HT-29 (cell line): ENCODE data around the gene GADD45G. TPM values are rescaled to one million over a fixed set of nuclear protein-coding genes. Genes with fewer than 3 reads are reported as not detected.

Source experiments
- DNase-seq: peaks from one replicate; pipeline ENCODE4 v3.0.0-alpha.2; 2015; ENCODE audit warnings: low spot score
- total RNA-seq: library from RNA; depleted of rRNA; stranded (reverse); fragments of >200 nt; shearing (Covaris generic); gene quantifications from 2 replicates; pipeline ENCODE4 v1.2.3, GENCODE V29; 2014

GADD45G gene
- total RNA-seq, 1 experiment from 2014 or later: 5.2 TPM

DNA sequence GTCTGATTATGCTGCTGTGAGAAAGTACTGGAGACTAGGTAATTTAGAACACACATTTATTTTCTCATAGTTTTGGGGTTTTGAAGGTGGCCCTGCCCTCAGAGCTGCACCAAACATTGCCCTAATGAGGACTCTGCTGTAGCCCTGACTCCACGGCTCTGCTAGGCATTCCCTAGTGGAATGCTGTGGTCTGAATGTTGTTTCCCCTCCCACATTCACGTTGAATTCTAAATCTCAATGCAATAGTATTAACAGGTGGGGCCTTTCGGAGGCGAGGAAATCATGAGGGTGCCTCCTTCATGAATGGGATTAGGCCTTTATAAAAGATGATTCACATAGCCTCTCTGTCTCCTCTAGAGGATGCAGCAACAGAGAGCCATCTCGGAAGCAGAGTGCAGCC is 25.7 kb downstream of the GADD45G start:
- no peak for DNase-seq

DNA sequence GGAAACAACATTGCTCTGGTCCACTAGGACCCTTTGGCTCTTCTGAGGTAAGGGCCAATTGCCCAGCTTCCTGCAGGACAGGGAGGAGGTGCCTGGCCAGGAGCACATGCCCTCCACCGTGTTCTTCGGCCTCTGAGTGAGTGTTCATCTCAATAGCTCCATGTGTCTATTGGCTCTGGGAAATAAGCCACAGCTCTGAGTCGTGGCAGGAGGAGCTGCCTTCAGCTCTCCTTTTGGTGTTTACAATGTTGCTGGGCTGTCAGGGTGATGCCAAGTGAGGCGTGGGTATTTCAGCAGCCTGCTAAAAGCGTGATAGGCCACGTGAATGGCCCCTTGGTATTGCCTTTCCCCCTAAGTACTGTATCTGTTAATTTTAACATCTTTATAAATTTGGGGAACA is 26.6 kb downstream of the GADD45G start:
- DNase-seq: no peak

DNA sequence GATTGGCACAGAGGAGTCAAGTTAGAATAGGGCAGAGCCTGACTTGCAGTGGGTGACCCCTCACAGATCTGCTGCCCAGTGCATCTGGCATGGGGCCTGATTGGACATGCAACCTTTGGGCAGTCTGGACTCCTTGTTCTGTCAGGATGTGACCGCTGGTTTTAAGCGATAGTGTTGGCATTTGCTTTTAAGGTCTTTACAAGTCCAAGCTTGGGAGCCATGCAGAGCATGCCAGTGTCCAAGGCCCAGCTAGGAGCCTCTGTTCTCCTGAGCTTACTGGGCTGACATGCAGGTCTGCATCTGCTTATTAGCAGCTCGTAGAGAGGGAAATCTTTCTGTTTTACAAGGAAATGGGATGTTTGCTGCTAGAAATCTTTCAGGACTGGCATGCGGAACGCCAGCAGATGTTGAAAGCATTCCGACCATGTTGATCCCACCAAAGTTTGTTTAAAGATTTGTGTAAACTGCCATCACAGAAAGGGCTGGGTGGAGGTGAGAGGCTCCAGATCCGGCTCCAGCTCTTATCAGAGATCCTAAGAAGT is 27.5 kb downstream of the GADD45G start:
- no peak for DNase-seq

DNA sequence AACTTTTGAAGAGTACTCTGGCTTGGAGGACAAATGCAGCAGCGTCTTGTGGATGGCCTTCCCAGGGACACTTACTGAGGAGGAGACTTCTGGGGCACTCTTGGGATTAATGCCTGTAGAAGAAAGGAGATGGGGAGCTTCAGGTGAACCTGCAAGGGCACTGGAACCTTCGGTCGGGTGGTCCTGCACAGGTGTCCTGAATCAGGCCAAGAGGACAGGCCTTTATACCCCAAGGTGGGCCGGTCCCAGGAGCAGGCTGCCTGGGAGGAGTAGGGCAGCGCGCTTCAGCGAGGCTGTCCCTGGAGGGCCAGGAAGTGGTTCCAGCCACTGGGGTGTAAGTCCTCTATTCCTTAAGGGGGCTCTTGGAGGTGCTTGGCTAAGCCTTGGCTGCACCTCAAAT is 27.9 kb downstream of the GADD45G start:
- no peak for DNase-seq

DNA sequence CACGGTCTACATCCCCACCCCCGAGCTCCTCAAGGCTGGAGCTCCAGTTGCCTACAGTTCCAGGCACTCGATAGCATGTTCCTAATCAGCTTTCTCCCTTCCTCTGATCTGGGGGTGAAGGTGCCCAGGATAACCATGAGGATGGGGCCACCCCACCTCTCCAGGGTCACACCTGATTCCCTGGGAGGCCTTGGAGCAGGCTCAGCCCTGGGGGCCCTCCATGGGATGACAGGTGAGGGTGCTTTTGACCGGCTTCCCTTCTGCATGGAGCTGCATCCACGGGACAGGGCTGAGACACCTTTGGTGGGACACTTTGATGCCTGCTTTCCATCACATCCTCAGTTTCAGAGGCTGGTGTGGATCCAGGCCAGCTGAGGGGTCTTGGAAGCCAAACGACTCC is 28.6 kb downstream of the GADD45G start:
- no peak for DNase-seq

DNA sequence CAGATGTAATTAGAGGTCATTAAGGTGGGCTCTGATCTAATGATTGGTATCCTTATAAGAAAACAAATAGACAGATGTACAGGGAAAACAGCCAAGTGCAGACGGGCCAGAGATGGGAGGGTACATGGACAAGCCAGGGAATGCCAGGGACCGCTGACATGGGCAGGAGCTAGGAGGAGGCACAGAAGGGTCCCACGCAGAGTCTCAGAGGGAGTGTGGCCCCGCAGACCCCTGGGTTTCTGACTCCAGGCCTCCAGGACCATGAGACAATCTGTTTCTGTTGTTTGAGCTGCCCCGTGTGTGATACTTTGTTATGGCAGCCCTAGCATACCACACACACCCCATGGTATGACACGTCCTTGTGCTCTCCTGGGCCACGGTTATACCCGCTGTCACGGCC is 29.1 kb downstream of the GADD45G start:
- no peak for DNase-seq

DNA sequence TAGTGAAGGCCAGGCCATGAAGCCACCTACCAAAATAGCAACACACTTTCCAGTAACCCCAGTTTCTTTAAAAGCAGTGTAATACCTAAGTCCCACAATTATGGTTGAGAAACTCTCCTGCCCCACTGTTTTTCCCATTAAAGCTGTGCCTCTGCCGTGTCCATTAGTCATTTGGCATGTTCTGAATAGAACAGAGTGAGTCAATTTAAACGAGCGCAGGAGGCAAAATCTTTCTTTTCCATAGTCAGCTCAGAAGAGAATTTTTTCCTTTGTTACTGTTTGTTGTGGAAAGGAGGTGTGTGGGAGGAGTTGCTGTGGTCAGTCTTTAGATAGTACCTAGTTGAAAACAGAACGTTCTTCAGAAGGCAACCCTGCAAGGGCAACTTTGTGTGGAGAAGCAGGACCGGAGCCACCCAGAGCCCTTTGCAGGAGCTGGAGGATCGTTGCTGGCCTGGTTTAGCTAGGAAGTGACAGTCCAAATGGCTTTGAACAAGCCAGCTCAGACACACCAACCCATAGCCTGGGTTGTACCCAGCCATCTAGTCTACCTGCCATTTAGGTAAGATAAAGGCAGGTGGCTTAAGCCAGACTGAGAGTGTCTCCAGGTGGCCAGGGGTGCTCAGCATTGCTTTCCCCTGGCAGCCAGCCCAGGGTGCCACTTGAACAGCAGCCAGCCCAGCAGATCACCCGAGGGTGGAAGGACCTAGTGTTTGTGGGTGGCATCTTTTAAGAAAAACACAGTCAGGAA is 30.4 kb downstream of the GADD45G start:
- DNase-seq: no peak

DNA sequence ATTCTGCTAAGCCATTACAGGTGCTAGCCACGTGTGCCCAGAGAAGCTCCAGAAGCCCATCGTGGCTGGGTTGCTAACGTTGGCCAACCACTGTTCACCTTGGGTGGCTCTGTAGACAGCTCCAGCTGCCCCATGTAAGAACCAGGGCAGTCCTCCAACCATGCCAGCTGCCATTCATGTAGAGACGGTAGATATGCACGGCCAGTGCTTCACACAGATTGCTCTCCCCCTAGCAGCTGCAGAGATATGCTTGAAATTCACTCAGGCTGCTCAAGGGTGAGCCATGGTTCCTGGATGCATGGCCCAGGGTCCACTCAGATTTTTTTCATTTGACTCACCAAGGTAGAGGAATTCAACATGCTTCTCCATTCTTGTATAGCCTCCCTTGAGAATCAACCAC is 31.0 kb downstream of the GADD45G start:
- no peak for DNase-seq

DNA sequence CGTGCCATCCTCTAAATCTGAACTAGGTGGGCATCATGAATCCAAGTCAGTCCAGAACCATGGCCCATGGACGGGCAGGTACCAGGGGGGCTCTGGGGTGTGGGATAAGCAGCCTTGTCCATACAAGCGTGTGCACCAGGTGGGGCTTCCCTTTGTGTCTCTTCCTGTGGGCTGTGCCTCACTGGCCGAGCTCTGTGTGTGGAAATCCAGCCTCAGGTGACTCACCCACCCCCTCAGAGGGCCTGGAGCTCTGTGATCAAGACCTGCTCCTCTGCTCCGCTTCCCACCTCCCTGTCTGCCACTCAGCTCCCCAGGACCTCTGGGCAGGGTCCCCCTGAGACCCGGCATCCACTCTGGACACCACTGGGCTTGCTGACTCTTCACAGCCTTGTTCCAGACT is 33.0 kb downstream of the GADD45G start:
- DNase-seq: no peak

DNA sequence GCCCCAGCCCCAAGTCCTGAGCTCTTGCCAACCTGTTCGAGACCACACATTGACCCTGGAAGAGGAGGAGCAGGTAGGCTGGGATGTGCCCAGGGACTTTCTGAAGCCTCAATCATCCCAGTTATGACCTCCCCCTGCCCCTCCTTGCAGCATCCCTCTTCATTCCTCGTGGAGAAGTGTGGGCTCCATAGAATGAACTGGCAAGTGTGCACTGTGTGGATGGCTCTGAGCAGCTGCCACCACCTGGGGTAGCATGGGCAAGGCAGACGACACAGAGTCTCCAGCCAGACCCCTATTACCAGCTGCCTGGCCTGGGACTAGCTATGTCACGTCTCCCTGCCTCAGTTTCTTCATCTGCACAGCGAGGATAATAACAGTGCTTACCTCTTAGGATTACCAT is 33.5 kb downstream of the GADD45G start:
- no peak for DNase-seq

DNA sequence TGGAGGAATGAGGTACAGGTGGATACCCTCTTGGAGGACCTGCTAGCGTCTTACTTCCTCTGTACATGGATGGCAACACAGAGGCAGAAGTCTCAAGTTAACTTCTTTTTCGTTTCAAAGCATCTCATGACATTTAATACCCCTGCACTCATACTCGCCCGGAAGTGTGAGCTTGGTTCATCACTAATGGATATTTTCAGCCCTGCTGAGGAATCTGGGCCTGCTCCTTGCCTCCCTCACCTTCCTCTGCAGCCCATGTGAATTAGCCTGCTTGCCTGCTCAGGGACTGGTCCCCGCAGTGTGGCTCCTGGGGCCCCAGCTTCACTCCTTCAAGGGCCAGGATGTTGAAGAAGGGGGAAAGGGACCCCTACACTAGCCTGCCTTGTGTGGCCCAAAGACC is 34.1 kb downstream of the GADD45G start:
- no peak for DNase-seq

DNA sequence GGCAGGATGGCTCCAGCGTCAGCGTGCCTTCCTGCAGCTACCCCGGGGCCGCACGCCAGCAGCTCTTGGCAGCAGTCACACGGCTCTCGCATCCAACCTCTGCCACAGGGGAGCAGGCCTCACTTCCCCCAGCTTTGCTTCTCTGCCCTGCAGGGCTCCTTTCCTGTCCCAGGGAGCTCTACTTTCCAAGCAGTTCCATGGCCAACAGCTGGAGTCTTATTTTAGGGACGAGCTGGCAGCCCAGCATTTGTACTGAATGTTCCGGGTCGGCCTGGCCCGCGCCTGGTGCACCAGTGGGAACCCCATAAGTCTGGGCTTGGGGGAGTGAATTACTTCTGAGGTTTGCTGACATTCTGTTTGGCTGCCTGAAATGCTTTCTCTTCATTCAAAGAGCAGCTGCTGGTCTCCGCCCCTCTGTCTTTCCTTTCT is 34.6 kb downstream of the GADD45G start:
- no peak for DNase-seq

DNA sequence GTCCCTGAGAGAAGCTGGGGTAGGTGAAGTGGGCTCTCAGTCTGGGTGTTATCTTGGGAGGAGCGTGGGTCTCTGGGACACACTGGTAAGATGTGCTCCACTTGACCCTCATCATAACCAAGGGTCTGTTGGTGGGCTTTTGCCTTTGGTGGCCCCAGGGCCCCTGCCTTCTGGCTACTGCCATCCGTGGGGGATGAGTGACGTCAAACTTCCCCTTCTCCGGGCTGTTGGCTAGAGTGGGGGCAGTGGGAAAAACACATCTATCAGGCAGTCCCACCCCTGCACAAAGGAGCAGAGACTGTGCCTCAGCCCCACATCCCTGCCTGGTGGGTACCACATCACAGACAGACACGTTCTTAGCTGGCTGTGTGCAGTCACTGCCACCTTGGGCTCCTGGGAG is 35.1 kb downstream of the GADD45G start:
- no peak for DNase-seq

DNA sequence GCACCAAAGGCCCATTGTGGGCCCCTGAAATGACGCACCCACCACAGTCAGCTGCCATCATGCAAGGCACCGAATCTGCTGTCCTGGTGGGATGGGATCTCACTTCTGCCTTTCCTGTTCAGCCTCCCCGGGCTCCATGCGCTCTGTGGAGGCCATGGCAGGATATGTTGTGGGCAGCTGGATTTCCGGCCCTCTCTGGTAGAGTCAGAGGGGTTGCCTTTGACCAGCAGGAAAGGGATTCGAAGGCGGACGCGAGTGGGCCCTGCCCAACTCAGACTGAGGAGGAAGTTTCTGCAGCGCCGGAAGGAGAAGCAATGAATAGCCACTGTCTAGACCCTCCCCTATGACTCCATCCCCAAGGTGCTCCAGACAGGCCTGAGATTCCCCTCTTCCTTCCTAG is 35.5 kb downstream of the GADD45G start:
- no peak for DNase-seq

DNA sequence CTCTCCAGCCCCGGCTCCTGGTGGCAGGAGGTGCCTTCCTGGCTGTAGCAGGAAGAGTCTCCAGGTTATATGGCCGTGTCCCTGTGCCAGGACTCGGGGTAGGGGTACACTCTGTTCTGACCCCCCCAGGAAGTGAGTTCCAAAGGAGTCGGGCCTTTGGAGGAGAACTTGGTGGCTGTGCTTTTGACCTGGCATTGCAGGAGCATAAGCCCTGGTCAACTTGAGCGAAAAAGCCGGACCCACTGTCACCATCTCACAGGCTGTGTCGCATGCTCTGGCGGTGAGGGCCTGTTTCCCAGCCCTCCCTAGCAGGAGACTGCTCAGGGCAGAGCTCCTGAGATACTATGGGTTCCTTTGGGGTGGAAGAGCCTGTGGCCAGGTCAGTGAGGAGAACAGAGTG is 36.0 kb downstream of the GADD45G start:
- no peak for DNase-seq

DNA sequence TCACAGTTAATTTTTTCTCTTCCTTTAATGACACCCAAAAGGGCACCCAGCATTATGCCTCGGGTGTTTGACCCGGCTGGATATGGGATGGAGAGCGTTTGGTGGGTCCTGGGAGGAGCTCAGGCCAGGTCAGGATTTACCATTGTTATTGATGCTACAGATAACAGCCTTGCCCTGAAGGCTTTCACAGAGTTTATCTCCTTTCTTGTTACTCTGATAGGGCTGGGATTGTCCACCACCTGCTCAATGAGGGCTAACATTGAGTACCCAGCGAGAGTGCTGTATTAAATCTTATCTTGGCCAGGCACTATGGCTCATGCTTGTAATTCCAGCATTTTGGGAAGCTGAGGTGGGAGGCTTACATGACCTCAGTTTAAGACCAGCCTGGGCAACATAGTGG is 37.2 kb downstream of the GADD45G start:
- no peak for DNase-seq

DNA sequence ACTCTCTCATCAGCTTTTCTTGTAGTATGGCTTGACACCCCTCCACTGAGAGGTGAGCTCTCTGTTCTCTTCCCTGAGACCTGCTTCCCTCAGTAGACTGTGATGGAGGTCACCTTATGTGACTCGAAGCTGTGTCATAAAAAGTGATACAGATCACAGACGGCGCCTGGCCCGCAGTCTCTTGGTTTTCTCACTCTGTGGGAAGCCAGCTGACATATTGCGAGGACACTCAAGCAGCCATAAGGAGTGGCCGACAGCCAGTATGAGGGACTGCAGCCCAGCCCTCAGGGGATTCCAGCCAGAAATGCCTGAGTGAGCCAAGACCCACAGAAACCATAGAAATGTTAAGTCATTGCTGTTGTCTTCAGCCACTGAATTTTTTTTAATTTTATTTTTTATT is 38.0 kb downstream of the GADD45G start:
- DNase-seq: no peak

DNA sequence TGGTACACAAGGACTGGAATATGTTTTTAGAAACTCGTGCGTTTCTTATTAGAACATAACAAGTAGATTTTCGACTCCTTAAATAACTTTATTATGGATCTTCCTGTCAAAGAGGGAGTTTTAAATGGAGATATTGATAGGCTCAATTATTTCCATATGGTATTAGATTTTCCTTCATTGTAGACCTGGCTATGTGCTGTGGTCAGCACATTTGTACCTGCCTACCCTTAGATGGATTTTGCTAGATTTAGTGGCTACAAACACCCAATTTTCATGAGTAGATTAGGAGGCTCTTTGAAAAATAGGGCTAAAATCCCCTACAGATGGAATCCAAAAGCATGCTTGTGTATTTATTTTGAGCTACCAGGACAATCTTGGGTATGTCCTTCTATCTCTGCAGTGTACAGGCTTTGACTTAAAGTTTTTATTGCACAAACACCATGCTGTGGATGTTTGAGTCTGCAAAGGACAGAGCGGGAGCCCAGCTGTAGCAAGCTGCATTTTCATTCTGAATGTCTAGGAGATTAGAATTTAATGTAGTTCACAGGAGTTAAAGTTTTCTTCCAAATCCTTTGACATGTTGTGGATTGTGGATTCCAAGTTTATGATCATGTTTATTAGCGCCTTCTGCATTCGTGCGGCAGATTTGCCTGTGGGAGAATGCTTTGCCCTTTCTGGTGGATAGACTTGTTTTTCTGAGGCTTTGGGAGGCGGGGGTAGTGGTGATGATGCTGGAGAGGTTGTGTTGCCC is 41.6 kb downstream of the GADD45G start:
- DNase-seq: no peak

DNA sequence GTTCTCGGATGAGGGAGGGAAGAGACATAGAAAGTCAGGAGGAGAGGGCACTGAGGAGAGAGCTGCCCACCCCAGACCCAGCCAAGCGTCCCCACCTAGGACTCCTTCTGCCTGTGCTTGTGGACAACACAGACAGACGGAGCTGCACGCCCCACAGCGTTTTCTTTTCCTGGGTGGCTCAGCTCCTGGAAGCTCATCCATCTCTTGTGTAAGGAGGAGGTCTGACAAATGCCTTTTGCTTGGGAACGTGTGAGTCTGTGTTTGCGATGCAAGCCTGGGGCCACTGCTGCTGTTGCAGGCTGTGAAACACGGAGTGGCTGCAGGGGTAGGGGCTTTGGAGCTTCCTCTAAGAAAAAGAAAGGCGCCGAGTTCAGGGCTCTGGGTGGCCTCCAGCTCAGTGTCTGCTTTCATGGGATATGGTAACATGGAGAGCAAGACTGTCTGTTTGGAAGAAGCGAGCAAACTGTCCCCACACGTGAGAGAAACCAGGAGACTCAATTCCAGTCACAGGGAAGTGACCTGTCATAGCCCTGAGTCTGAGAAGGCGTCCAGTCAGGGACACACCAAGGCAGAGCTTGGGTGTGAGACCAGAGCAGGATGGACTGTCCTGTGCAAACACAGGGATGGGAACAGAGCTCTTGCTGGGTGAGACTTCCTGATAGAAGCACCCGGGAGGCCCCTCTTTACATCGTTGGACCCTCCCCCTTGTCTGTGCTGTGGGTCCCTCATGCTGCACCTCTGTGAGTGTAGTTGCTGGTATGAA is 42.7 kb downstream of the GADD45G start:
- no peak for DNase-seq

DNA sequence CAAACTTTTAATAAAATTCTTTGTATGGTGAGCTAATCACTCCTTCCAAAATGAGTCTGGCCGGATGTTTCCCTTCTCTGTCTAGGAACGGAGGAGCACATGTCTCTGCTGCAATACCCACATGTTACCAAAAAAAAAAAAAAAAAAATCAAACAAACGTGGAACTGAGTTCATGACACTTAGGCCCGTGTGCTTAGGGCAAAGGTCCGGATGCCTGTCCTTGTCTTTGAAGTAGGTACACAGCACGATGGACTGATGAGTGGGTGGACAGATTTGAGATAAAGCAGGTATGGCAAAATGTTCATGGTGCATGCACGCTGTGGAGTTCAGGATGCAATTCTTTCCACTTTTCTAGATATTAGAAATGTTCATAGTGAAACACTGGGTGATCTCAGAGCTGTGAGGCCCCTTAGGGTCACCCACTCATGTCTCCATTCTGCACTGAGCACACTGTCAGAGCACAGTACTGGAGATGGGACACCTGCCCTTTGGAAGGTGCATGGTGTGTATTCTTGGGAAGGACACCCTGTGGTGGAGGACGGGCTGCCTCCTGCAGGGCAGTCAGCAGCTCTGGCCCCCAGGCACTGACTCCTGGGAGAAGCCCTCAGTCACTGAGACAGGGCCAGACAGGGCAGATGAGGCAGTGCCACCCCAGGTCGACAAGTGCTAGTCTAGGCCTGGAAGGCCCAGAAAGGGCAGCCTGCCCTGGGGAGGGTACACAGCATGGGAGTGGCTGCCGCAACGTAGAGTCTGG is 43.6 kb downstream of the GADD45G start:
- DNase-seq: no peak

DNA sequence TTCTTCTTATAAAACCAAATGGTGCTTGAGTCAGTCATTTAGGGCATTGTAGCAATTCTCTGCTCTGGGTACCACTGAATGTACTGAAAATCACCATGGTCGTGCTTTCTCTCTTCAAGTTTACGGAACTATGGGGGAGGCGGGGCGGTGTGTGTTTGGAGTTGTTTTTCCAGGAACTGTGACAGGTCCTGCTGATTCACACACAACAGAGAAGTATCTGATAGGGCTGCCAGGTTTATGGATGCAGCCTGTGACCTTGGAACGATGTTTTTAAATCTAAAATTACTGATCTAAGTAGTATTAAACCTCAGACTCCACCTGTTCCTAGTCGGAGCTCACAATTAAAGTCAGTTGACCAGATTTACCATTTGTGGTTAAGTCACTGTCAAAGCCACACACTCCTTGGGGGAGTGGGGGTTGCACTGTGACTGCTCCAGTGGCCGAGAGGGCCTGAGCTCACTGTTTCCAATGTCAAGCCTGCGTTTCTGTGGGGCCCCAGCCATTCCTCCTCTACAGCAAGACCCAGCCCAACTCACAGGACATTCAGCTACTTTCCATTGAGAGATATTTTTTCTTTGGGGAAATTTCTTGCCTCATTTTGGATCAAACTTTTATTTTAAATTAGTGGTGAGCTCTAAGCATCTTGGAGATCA is 44.4 kb downstream of the GADD45G start:
- no peak for DNase-seq
